Measurements from ENCODE around the gene ANKRD13A.
A peak's percentile ranks its signal among the peaks of the same experiment; 100 is the strongest.

Gene ANKRD13A

DNA sequence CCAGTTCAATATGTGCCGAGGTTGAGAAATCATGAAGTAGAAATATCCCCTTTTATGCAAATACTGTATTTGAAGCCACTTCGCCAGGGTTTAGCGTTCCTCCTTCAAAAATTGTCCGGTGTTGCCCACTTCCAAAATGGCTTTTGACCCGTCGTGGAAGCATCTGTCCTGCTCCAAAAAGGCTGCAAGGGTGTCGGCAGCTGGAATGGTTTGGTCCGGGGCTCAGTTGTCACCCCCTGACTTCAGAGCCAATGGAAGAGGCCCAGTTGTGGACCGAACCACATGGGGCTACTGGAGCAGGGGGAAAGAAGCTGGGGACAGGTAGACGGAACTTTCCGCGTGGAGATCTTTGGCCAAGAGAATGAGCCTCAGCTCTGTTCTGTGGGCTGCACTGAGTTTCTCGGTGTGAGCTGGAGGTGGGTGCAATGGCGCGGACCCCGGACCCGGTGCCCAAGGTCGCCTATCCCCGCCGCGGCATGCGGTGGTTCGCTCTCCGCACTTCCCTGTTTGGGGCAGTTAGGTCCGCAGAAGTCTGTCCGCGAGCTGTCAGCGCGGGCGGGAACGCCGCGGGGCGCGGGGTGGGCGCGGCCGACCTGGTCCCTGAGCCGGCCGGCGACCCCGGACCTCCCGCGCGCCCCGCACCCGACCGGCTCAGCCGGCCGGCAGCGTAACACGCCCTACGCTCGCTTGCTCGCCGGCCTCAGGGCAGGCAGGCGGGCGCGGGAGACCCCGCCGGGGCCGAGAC, at the start of gene ANKRD13A:
Gene ANKRD13A, plus strand, starts transcription at position 527 of the 745 bp plus-strand sequence. CDS start 259 bp downstream, outside the sequence.
- 0 out of 2 replicates have a peak, but pooled peaks cover 3% of the 10 kb centered on the region for H3K4me1 ChIP-seq (ENCODE audit: insufficient read depth, low read length)
- peaks cover 20% of the 10 kb centered on the region for H3K27me3 ChIP-seq (ENCODE audit: insufficient read depth, low read length)
- peak within 1 kb of the TSS; percentile 91 for H3K9ac ChIP-seq (ENCODE audit: low read depth, low read length)
- H3K27ac ChIP-seq (ENCODE audit: low read length) = peak within 1 kb of the TSS; percentile 59
- peak within 1 kb of the TSS; percentile 77 for H3K4me3 ChIP-seq (ENCODE audit: low read length)
- no peaks in the 10 kb centered on the region for H3K36me3 ChIP-seq (ENCODE audit: insufficient read depth, low read depth, low read length)
- H3K9me3 ChIP-seq (ENCODE audit: insufficient read depth, low read depth, low read length) = no peaks in the 10 kb centered on the region

DNA sequence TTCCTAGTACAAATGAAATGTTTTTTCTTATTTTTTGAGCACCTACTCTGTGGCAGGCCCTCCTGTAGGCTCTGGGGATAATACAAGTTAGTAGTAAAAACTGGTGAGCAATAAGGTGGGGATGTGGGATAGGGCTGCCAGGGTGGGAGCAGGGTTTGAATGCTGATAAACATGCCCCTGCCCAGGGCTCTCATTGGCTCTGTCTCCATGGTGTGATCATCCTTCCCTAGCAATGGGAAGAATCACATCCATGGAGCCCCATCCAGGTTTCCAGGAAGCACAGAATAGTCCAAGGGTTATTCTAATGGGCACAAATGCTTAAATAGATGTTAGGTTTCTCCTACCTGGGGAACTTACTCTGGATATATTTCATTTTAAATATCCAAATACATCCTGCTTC, 48.6 kb upstream of the ANKRD13A start:
- Histone ChIP-seq H3K9me3 (ENCODE audit: insufficient read depth, low read depth, low read length) (no peaks in the 10 kb centered on the region), H3K36me3 (ENCODE audit: insufficient read depth, low read depth, low read length) (peaks cover 64% of the 10 kb centered on the region), H3K27ac (ENCODE audit: low read length) (no peak overlapping the region), H3K4me3 (ENCODE audit: low read length) (no peak overlapping the region), H3K27me3 (ENCODE audit: insufficient read depth, low read length) (no peaks in the 10 kb centered on the region), H3K4me1 (ENCODE audit: insufficient read depth, low read length) (peaks cover 15% of the 10 kb centered on the region), H3K9ac (ENCODE audit: low read depth, low read length) (no peak overlapping the region)

- no peak overlapping the region for H3K9ac ChIP-seq (ENCODE audit: low read depth, low read length)
- H3K36me3 ChIP-seq (ENCODE audit: insufficient read depth, low read depth, low read length) = peaks cover 64% of the 10 kb centered on the region
- H3K4me3 ChIP-seq (ENCODE audit: low read length) = no peak overlapping the region
- H3K9me3 ChIP-seq (ENCODE audit: insufficient read depth, low read depth, low read length) = no peaks in the 10 kb centered on the region
- H3K27me3 ChIP-seq (ENCODE audit: insufficient read depth, low read length) = no peaks in the 10 kb centered on the region
- H3K4me1 ChIP-seq (ENCODE audit: insufficient read depth, low read length) = peaks cover 12% of the 10 kb centered on the region
- no peak overlapping the region for H3K27ac ChIP-seq (ENCODE audit: low read length)
Observed at GRCh38 chr12:109951136-109951535, 48.1 kb upstream of the ANKRD13A start.

DNA sequence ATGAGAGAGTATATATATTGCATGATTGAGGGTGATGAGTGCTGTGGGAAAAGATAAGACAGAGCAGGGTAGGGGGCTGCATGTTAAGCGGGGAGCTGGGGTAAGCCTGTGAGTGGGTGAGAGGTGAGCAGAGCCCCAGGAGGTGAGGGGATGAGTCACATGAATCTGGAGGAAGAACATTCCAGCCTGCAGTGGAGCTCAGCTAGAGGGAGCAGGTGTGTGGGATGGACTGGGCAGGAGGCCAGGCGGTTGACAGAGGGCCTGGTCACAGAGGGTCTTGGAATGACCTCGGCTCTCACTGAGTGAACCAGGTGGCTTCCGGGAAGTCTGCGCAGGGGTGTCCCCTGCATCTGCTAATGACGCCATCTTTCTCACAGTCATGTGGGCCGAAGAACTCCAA, 47.5 kb upstream of the ANKRD13A start:
- peaks cover 68% of the 10 kb centered on the region for H3K36me3 ChIP-seq (ENCODE audit: insufficient read depth, low read depth, low read length)
- H3K9me3 ChIP-seq (ENCODE audit: insufficient read depth, low read depth, low read length) = no peaks in the 10 kb centered on the region
- H3K27ac ChIP-seq (ENCODE audit: low read length) = no peak overlapping the region
- H3K4me3 ChIP-seq (ENCODE audit: low read length) = no peak overlapping the region
- H3K27me3 ChIP-seq (ENCODE audit: insufficient read depth, low read length) = no peaks in the 10 kb centered on the region
- peaks cover 6% of the 10 kb centered on the region for H3K4me1 ChIP-seq (ENCODE audit: insufficient read depth, low read length)
- no peak overlapping the region for H3K9ac ChIP-seq (ENCODE audit: low read depth, low read length)

GRCh38 chr12:109952160-109952858, 46.9 kb upstream of the ANKRD13A start:
- Histone ChIP-seq H3K36me3 (ENCODE audit: insufficient read depth, low read depth, low read length) (peaks cover 67% of the 10 kb centered on the region), H3K9ac (ENCODE audit: low read depth, low read length) (no peak overlapping the region), H3K27ac (ENCODE audit: low read length) (no peak overlapping the region), H3K4me3 (ENCODE audit: low read length) (no peak overlapping the region), H3K27me3 (ENCODE audit: insufficient read depth, low read length) (no peaks in the 10 kb centered on the region), H3K9me3 (ENCODE audit: insufficient read depth, low read depth, low read length) (no peaks in the 10 kb centered on the region), H3K4me1 (ENCODE audit: insufficient read depth, low read length) (peaks cover 3% of the 10 kb centered on the region)

GRCh38 chr12:109952873-109953272, 46.4 kb upstream of the ANKRD13A start:
- H3K36me3 ChIP-seq (ENCODE audit: insufficient read depth, low read depth, low read length) = peaks cover 61% of the 10 kb centered on the region
- no peak overlapping the region for H3K27ac ChIP-seq (ENCODE audit: low read length)
- no peak overlapping the region for H3K4me3 ChIP-seq (ENCODE audit: low read length)
- peaks cover 3% of the 10 kb centered on the region; the same call in 1 of the 2 replicates for H3K4me1 ChIP-seq (ENCODE audit: insufficient read depth, low read length)
- no peaks in the 10 kb centered on the region for H3K27me3 ChIP-seq (ENCODE audit: insufficient read depth, low read length)
- no peaks in the 10 kb centered on the region for H3K9me3 ChIP-seq (ENCODE audit: insufficient read depth, low read depth, low read length)
- no peak overlapping the region for H3K9ac ChIP-seq (ENCODE audit: low read depth, low read length)

GRCh38 chr12:109953656-109954055, 45.6 kb upstream of the ANKRD13A start:
- Histone ChIP-seq H3K9ac (ENCODE audit: low read depth, low read length) (no peak overlapping the region), H3K36me3 (ENCODE audit: insufficient read depth, low read depth, low read length) (peaks cover 53% of the 10 kb centered on the region), H3K4me3 (ENCODE audit: low read length) (no peak overlapping the region), H3K4me1 (ENCODE audit: insufficient read depth, low read length) (peaks cover 3% of the 10 kb centered on the region; the same call in 1 of the 2 replicates), H3K27ac (ENCODE audit: low read length) (no peak overlapping the region), H3K27me3 (ENCODE audit: insufficient read depth, low read length) (no peaks in the 10 kb centered on the region), H3K9me3 (ENCODE audit: insufficient read depth, low read depth, low read length) (no peaks in the 10 kb centered on the region)

DNA sequence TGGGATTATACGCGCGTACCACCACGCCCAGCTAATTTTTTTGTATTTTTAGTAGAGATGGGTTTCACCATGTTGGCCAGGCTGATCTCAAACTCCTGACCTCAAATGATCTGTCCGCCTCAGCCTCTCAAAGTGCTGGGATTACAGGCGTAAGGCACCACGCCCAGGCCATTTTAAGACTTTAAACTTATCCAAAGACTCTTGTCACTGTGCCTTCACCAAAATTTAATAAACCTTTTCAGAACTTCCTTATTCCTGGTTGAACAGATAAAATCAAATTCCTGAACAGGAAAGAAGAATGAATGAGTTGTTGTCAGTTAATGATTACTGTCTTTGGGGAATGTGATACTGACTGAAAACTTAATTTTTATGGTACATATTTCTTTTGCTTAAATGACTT, 40.9 kb upstream of the ANKRD13A start:
- Histone ChIP-seq H3K36me3 (ENCODE audit: insufficient read depth, low read depth, low read length) (peaks cover 28% of the 10 kb centered on the region), H3K4me3 (ENCODE audit: low read length) (no peak overlapping the region), H3K27ac (ENCODE audit: low read length) (no peak overlapping the region), H3K4me1 (ENCODE audit: insufficient read depth, low read length) (no peaks in the 10 kb centered on the region), H3K9me3 (ENCODE audit: insufficient read depth, low read depth, low read length) (no peaks in the 10 kb centered on the region), H3K27me3 (ENCODE audit: insufficient read depth, low read length) (no peaks in the 10 kb centered on the region), H3K9ac (ENCODE audit: low read depth, low read length) (no peak overlapping the region)

DNA sequence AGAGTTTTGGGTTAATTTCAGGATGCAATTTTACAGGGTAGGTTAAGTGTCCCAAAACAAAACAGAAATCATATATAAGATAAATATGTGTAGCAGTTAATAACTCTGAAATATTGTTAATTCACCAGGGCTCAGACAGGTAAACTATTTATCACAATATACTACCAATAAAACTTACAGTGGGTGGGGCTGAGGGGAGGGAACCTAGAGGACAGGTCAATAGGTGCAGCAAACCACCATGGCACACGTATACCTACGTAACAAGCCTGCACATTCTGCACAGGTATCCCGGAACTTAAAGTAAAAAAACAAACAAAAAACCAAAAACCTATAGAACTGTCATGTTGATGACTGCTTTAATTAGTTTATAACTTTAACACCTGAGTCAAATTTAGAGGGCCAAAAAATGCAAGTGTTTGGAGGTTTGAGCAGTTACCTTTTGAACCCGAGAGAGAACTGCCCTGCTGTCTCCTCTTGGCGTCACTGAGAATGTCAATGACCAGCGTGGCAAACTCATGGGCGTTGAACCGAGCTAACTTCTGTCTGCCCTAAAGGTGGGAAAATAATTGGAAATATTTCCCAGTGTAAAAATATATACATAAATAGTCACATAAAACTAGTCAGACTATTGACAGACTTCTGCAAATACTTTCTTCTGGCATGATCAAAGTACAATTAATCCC, 39.7 kb upstream of the ANKRD13A start:
- Histone ChIP-seq H3K27me3 (ENCODE audit: insufficient read depth, low read length) (no peaks in the 10 kb centered on the region), H3K9me3 (ENCODE audit: insufficient read depth, low read depth, low read length) (no peaks in the 10 kb centered on the region), H3K4me1 (ENCODE audit: insufficient read depth, low read length) (no peaks in the 10 kb centered on the region), H3K27ac (ENCODE audit: low read length) (no peak overlapping the region), H3K4me3 (ENCODE audit: low read length) (no peak overlapping the region), H3K9ac (ENCODE audit: low read depth, low read length) (no peak overlapping the region), H3K36me3 (ENCODE audit: insufficient read depth, low read depth, low read length) (peaks cover 29% of the 10 kb centered on the region)

DNA sequence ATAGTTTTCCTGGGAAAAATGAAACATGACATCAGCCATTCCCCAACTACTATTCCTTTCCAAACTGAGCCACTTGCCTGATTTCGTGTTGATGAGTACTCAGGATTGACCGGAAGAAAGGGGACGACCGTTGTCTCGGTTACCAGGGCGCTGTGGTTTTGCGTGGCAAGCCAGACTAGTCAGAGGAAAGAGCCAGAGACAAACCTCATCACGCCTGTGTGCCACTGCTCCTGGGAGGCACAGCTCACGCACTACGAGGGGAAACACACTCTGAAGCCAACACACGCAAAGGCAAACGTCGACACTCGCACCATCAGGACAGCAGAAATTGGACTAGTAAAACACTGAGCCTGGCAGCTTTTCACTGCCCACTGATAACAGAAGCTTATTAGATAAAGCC, 38.0 kb upstream of the ANKRD13A start:
- no peaks in the 10 kb centered on the region for H3K4me1 ChIP-seq (ENCODE audit: insufficient read depth, low read length)
- H3K27me3 ChIP-seq (ENCODE audit: insufficient read depth, low read length) = no peaks in the 10 kb centered on the region
- H3K27ac ChIP-seq (ENCODE audit: low read length) = no peak overlapping the region
- H3K9me3 ChIP-seq (ENCODE audit: insufficient read depth, low read depth, low read length) = no peaks in the 10 kb centered on the region
- H3K4me3 ChIP-seq (ENCODE audit: low read length) = no peak overlapping the region
- peaks cover 39% of the 10 kb centered on the region for H3K36me3 ChIP-seq (ENCODE audit: insufficient read depth, low read depth, low read length)
- H3K9ac ChIP-seq (ENCODE audit: low read depth, low read length) = no peak overlapping the region

DNA sequence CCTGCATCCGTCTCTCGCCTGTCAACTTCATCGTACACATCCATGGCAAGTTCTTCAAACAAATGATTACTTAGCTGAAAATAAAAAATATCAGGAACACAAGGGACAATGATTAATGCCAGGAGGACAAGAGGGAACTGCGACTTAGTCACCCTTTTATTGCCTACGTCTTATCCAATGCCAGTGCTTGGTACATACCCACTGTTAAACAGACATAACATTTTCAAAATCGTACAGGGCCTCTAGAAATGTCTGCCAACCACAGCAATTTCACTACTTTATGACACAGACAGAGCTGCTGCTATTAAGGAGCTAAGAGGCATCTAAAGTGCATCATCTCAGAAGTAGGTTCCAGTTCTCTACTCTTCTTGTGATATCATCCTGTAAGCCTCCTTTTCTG, 37.6 kb upstream of the ANKRD13A start:
- H3K4me1 ChIP-seq (ENCODE audit: insufficient read depth, low read length) = no peaks in the 10 kb centered on the region
- no peaks in the 10 kb centered on the region for H3K27me3 ChIP-seq (ENCODE audit: insufficient read depth, low read length)
- no peaks in the 10 kb centered on the region for H3K9me3 ChIP-seq (ENCODE audit: insufficient read depth, low read depth, low read length)
- no peak overlapping the region for H3K27ac ChIP-seq (ENCODE audit: low read length)
- peaks cover 37% of the 10 kb centered on the region for H3K36me3 ChIP-seq (ENCODE audit: insufficient read depth, low read depth, low read length)
- no peak overlapping the region for H3K9ac ChIP-seq (ENCODE audit: low read depth, low read length)
- no peak overlapping the region for H3K4me3 ChIP-seq (ENCODE audit: low read length)
